CD4-positive, alpha-beta T cell treated with Interleukin-2 at 100 ng/mL for 4 hours (primary cell): ENCODE measurements around the gene RMDN2.
"Not testable (repeated sequence)": the region's sequence is repeated elsewhere in the genome, so short reads cannot be mapped to it uniquely, and the experiment has no call there.

Experiments used
- DNase-seq: peaks from one replicate; pipeline ENCODE4 v3.0.0-alpha.2; 2020; ENCODE audit warnings: low spot score

Gene RMDN2

DNA sequence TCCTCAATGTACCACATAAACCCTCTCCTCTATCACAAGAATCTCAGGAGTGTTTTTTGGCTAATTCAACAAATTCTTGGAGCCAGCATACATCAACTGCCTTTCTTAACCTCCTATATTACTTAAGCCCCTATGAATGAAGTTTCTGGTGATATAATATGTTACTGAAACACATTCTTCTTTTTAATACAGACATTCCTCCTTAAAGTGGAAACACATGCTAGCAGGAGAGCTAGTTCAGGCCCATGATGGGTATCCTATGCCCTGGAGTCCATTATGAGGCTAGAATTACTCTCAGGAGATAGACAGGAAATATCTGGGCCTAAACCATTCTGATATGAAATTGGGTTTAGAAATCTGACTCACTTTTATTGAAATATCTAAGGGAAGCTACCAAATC, 26.6 kb upstream of the RMDN2 start:
- DNase-seq: no peak

DNA sequence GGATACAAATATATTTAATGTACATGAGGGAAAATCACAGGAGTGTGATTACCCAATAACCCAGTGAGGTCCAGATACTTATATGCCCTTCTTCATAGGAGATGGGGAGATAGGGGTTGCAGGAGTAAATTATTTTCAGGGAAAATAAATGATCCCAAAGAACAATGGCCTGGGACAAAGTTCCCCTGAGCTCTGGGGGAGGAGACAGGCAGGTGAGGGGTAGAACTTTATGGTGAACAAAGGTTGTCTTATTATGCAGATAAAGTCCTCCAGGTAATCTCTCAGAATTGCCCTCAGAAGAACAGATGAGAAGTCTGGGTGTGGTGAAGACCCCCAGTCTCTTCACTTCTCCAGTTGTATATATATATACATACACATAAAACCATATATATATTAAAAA, 22.1 kb upstream of the RMDN2 start:
- no peak for DNase-seq

DNA sequence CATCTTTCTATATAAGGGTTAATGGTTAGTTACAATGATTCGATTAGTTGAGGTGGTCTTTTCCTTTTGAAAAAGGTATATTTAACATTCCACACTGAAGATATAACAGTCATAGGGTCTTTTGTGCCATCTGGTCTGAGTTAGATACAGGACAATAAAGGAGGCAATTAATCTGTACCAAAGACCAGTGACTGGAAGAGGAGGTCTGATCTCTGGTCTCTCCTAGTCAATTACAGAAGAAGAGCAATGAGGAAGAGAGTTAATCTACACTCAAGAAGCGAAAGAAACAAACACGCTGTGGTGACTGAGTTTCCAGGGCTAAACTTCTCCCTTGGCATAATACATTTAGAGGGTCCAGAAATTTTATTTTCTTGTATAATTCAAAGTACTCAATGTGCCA, 20.7 kb upstream of the RMDN2 start:
- DNase-seq: no peak

DNA sequence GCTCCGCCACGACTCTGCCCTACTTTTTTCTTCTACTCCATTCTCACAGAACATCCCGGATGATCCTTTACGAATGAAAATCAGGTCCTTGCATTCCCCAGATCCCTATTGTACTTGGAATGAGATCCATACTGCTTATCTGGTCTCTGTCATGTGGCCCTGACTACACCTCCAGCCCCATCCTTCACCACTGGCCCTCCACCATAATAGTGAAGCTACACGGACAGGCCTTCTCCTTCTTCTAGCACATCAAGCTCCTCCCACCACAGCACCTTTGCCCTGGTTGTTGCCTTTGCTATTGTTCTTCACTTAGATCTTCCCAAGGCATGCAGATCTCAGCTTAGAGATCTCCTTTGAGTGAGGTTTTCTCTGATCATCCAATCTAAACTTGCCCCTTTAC, 20.1 kb upstream of the RMDN2 start:
- DNase-seq: no peak

DNA sequence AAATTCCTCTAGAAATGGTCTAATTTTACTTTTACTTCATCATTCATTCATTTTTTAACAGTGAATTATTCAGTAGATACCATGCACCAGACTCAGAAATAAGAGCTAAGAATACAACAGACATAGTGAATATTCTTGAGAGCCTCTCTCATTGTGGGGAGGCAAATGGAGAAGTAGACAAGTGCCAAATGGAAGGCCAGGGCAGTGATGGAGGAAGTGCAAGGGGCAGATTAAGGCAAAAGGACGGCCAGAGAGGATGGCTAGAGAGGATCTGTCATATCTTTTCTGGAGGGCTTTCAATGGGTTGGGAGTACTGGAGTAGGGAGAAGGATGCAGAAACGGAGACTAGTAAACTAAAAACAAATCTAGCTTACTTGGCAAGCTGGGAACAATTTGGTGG, 19.0 kb upstream of the RMDN2 start:
- DNase-seq: no peak

DNA sequence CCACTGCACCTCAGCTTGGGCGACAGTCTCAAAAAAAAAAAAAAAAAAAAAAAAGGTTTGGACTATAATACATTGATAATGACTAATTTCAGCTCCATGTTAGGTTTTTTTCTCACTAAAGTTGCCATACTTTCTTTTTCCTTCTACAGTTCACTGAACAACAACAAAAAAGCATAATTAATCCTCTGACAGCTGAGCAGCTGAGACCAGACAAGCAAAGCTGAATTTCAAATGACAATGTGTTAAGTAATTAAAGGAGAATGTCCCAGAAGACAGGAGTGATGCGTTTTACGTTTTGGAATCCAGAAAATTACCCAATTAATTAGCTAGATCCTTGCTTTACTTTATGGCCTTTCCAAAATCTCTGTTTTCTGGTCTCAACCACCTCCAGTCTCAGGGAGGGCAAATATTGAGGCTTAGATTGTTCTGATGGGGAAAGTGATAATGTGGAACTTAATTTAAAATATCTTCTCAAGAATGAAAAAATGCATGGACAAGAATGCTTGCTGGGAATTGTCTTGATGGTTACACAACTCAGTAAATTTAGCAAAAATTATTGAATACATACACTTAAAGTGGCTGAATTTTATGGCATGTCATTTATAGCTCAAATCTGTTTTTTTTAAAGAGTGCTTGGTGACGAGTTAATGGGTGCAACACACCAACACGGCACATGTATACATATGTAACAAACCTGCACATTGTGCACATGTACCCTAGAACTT, 17.4 kb upstream of the RMDN2 start:
- no peak for DNase-seq

DNA sequence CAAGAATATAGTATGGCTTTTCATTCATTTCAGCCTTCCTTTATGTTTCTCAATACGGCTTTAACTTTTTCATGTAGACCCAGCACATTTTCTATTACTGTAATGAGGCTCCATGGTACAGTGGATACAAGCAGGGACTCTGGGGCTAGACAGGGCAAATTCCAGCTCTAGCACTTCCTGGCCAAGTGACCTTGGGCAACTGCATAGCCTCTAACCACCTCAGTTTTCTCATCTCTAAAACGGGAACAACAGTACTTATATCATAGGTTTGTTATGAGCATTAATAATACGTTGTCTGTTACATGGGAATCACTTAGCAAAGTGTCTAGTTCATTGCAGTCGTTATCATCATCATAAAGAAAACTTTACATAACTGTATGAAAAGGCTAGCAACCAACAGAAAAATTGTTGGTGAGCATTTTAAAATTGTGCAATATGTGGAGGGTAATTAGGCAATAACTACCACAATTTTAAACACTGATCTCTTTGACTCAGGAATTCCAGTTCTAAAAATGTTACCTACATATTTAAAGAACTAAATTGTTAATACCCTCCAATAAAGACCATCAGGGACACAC, 13.7 kb upstream of the RMDN2 start:
- DNase-seq: no peak

DNA sequence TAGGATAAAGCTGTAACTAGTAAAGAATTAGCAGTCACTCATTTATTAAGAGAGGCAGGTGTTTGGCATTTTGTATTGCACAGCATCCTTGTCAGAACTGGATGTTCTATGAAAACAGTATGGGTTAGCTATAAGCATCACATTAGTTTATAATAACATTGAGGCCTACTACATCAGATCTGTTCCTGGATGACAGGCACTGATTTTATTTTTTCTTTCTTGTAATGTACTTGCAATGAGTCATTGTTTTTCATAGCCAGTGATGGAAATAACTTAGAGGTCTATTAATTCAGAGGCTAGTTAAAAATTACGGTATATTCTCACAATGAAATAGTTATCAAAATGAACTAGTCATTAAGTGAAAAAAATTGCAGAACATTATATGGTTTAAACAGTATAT, 13.0 kb upstream of the RMDN2 start:
- DNase-seq: no peak

DNA sequence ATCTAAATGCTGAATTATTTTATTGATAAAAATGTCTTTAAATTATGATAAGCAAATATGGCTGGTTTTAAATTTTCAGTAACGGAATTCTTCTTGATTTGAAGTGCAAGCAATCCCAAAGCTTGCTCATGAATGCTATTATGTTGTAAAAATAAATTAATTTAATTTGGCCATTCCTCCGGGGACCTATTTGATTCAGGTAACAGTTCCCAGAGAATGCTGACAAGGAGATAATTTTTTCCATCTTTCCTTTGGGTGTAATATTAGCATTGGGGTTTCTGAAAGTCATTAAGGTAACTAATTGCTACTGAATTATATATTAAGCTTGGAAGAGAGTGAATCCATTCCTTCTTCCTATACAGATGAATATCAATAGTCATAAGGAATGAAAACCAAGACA, 12.5 kb upstream of the RMDN2 start:
- DNase-seq: no peak

DNA sequence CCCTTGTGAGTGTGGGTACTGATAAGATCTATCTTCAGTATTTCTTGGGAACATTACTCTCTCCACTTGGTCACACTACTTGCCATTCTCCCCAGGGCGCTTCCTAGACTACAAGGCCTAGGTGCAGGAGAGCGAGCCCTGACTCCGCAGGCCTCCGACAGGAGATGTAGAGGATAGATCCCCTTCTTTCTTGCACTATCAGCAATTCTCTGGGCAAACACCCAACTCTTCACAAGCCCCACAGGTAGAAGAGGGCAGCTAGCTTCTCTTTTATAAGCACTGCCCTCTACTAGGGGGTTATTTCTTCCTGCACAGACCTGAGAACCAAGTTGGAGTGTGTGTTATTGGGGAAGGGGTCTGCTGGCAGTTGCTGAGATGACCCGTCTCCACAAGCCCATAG, 10.7 kb upstream of the RMDN2 start:
- DNase-seq: no peak

DNA sequence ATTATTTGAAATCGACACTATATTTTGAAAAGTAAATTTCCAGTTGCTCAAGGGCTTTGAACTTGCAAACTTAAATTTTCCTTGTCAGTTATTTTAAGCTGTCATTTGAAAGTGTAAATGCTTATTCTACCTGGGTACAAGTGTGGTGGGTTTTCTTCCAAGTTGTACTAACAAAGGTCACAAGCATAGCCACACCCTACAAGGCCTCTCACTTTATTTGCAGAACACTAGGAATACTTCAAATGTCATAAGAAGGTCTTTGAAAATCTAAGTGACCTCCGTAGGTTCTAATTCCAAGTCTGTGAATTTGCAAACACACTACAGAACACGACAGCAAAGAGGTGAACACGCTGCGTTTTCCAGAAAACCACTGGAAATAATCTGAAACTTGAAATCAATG, 9.3 kb upstream of the RMDN2 start:
- DNase-seq: no peak

DNA sequence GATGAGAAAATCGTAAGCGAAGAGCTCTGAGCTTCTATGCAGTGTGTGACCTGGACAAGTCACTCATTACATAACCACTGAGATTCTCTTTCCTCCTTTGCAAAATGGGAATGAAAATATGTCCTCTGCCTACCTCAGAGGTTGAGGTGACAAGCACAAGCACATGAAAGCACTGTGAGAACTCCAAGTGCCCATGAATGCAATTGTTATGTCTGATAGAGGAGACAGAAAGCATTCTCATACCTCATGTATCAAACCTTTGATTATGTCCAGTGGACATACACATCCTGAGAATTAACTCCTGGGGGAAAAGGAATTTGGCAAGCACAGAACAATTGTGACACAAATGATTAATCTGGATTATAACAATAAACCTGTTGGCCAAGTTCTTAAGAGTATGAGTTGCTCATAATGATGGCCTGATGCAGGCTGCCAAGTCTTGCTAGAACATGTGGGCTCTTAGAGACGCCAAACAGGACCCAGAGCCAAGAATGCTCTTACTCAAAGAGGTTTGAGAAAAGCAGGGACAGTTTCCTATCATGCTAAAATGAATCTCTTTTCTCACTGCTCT, 8.5 kb upstream of the RMDN2 start:
- DNase-seq: no peak

DNA sequence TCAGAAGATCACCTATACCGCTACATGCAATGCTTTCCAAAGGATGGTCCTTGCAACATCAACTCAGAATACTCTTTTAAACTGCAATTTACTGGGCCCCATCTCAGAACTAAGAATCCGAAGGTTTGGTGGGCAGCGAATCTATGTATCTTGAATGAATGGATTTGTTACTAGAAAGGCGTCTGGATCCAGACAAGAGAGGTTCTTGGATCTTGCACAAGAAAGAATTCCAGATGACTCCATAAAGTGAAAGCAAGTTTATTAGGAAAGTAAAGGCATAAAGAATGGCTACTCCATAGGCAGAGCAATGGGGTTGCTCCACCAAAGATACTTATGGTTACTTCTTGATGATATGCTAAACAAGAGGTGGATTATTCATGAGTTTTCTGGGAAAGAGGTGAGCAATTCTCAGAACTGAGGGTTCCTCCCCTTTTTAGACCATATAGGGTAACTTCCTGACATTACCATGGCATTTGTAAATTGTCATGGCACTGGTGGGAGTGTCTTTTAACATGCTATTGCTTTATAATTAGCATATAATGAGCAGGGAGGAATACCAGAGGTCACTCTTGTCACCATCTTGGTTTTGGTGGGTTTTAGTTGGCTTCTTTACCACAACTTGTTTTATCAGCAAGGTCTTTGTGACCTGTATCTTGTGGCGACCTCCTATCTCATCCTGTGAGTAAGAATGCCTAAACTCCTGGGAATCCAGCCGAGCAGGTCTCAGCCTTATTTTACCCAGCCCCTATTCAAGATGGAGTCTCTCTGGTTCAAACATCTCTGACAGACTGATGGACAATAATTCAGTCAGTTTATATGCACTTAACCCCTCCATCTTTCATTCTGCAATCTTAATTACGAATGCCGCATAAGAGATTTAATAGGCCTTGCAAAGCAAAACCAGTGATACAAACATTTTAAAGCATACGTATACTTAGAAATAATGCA, 7.5 kb upstream of the RMDN2 start:
- DNase-seq: no peak

DNA sequence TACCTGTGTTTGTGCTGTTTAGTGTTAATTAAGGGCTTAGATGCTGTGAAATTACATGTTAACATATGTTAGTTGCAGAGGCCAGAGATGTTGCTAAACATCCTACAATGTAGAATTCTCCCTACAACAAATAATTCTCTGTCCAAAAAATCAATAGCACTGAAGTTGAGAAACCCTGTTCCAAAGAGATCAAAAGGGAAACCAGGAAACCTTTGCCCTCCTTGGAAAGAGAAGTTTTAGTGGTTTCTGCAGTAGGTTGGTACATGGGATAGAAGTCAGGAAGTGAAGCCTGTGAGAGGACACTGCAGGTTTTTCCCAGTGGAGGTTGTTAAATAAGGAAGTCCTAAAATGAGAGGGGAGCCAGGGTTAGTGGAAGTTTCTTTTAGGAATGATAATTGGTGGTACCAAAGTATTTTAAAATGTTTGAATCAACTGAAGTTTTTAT, 6.3 kb upstream of the RMDN2 start:
- DNase-seq: no peak

DNA sequence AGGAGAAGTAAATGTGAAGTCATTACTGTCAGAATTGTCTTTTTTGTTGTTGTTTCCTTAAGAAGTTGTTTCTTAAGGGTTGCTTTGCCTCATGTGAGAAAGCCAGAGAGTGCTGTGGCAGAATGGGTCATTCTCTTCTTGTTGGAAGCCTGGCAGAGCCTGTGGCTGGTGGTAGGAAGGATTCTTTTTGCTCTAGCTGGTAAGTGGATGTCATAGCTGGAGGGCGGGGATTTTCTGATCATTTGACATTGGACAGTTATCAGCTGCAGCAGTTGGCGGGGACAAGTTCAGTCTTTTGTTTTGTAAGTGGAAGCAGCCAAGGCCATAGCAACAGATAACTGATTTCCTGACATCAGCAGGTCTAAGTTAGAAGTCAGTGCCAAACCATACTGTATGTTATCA, 5.5 kb upstream of the RMDN2 start:
- no peak for DNase-seq

DNA sequence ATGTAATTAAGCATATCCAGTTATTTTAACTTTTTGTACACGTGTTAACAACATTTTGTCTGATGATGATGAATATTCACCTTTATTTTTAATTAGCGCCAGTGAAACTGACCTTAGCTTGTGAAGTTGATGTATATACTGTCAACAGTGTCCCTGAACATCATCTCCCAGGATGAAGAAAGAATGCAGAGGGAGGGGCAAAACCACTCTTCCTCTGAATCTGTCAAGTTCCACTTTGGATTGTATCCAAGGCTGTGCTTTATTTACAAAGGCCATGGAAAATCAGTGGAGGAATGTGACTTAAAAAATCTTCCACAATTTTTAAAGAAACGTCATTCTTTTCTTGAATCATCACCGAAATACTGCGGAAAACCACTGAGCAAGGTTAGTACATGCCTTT, 4.5 kb upstream of the RMDN2 start:
- no peak for DNase-seq

DNA sequence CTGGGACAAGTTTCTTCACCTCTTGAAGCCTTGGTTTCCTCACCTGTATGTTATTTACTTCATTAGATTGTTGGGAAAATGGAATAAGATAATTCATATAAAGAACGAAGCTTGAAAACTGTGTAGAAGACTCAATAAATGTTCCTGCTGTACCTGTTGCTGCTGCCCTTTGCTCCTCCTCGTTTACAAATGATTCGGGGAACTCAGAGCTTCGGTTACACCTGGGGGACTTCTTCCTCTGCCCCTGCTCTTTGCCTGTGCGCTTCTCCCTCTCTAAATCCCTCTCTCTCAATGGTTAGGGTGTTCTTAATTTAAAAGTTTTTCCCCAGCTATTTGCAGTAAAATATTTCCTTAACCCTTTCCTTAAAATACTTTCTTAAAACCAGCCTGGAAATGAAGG, 3.3 kb upstream of the RMDN2 start:
- no peak for DNase-seq

DNA sequence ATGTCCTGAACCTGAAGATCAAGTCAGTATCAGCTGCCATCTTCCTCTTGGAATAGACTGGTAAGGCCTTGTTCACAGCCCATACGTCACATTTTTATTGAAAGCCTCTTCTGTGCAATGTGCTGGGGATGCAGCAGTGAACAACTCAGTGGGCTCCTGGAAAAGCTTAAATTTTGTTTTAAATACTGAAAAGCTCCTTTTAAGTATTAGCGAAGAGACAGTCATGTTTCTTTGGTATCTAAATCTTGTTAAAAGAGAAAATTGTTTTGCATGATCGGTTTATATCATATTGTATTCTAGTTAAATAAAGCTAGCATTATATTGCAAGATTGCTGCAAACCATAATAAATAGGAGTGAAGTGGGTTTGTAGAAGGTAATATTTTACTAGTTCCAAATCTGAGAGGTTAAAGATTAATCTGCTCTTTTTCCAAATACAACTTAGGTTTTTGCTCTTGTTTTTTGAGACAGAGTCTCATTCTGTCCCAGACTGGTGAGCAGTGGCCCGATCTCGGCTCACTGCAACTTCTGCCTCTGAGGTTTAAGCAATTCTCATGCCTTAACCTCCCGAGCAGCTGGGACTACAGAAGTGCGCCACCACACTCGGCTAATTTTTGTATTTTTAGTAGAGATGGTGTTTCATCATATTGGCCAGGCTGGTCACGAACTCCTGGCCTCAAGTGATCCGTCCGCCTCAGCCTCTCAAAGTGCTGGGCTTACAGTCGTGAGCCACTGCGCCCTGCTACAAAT, 1.6 kb upstream of the RMDN2 start:
- no peak for DNase-seq

DNA sequence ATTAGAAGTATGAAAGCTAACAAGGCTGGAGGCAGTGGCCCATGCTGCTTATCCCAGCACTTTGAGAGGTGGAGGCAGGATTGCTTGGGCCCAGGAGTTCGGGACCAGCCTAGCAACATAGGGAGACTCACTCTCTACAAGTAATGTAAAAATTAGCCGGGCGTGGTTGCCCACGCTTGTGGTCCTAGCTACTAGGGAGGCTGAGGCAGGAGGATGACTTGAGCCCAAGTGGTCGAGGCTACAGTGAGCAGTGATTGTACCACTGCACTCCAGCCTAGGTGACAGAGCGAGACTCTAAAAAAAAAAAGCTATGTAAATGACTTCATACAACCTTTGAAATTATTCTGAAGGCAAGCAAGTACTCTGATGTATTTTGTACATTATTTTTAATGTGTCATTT, 1.5 kb downstream of the RMDN2 start:
- no peak for DNase-seq

DNA sequence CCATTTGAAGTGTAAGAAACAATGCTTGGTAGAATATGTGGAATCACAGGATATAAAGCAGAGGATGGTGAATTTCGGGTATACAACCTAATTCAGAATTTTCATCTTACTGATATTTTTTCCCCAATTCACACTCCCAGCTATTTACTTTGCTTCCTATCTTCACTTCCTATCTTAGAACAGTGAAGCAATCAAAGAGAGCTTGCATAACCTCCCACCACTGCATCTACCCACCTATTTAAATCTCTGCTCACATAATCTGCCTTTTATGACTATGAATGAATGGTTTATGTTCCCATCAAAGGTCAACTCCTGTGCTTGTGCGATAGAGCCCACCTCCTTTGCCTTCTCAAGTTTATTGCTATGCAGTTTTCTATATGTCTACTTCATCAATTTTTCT, 3.3 kb downstream of the RMDN2 start:
- no peak for DNase-seq

DNA sequence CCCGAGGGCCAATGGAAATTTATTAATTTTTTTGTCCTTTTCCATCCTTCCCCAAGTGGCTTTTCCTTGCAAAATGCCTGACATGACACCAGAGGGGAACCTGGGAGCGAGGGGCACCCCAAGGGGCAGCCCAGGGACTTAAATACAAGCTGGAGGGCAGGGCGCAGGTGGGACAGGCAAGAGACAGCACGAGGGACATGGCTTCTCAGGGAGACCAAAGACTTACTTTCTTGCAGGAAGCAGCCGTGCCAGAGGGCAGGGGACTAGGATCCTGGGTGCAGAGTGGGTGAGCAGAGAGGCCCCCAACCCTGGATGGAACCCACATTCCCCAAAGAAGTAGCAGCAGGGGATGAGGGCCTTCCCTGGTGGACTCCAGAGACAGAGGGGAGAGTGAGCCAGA, 5.3 kb downstream of the RMDN2 start:
- not testable (repeated sequence) for DNase-seq

DNA sequence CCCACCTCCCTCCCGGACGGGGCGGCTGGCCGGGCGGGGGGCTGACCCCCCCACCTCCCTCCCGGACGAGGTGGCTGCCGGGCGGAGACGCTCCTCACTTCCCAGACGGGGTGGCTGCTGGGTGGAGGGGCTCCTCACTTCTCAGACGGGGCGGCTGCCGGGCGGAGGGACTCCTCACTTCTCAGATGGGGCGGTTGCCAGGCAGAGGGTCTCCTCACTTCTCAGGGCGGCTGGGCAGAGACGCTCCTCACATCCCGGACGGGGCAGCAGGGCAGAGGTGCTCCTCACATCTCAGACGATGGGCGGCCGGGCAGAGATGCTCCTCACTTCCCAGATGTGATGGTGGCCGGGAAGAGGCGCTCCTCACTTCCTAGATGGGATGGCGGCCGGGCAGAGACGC, 7.8 kb downstream of the RMDN2 start:
- not testable (repeated sequence) for DNase-seq
